Measurements from ENCODE around the gene ZNF385A. TPM values are rescaled to one million over a fixed set of nuclear protein-coding genes. Genes with fewer than 3 reads are reported as not detected.

ZNF385A gene
- total and polyA plus RNA-seq, 5 donors = 6.0 to 17.0 (median 8.3) TPM

- H3K4me1 ChIP-seq (ENCODE audit: control insufficient read depth, insufficient read depth, low read length) = peaks cover 5% of the 10 kb centered on the region
- peak overlapping the region; percentile 42 for H3K27ac ChIP-seq (ENCODE audit: low read length)
- DNase-seq = peak; percentile 77 to 92 (median 90)
- H3K27me3 ChIP-seq (ENCODE audit: control insufficient read depth, insufficient read depth) = no peaks in the 10 kb centered on the region
- 12% methylated on average over 49 of the region's 49 CpGs for WGBS
- intact Hi-C loops (cut with DNase I) = no loop called here
- peak; percentile 87 to 92 for ATAC-seq
- no peaks in the 10 kb centered on the region for H3K9me3 ChIP-seq (ENCODE audit: control insufficient read depth, low read length)
- H3K4me3 ChIP-seq (ENCODE audit: low read length) = peak overlapping the region; percentile 56
Observed at GRCh38 chr12:54378796-54379397, 5.6 kb downstream of the ZNF385A start.

GRCh38 chr12:54377797-54378515 lies 6.6 kb downstream of the ZNF385A start:
- ATAC-seq (no peak), DNase-seq (no peak)
- H3K9me3 ChIP-seq (ENCODE audit: control insufficient read depth, low read length) = no peaks in the 10 kb centered on the region
- H3K4me3 ChIP-seq (ENCODE audit: low read length) = no peak overlapping the region
- H3K4me1 ChIP-seq (ENCODE audit: control insufficient read depth, insufficient read depth, low read length) = peaks cover 5% of the 10 kb centered on the region
- H3K27me3 ChIP-seq (ENCODE audit: control insufficient read depth, insufficient read depth) = no peaks in the 10 kb centered on the region
- peak overlapping the region; percentile 31 for H3K27ac ChIP-seq (ENCODE audit: low read length)
- intact Hi-C loops (cut with DNase I) = no loop called here
- 81% methylated on average over 6 of the region's 6 CpGs for WGBS

GRCh38 chr12:54377007-54377406 lies 7.5 kb downstream of the ZNF385A start:
- Histone ChIP-seq H3K27ac (ENCODE audit: low read length) (peak overlapping the region; percentile 53), H3K9me3 (ENCODE audit: control insufficient read depth, low read length) (no peaks in the 10 kb centered on the region), H3K4me1 (ENCODE audit: control insufficient read depth, insufficient read depth, low read length) (peaks cover 6% of the 10 kb centered on the region), H3K4me3 (ENCODE audit: low read length) (no peak overlapping the region), H3K27me3 (ENCODE audit: control insufficient read depth, insufficient read depth) (no peaks in the 10 kb centered on the region)
- ATAC-seq (no peak), DNase-seq (no peak)
- intact Hi-C loops (cut with DNase I) = no loop called here
- 58% methylated on average over 2 of the region's 2 CpGs for WGBS

GRCh38 chr12:54376596-54376995 lies 7.9 kb downstream of the ZNF385A start:
- Histone ChIP-seq H3K27me3 (ENCODE audit: control insufficient read depth, insufficient read depth) (no peaks in the 10 kb centered on the region), H3K4me1 (ENCODE audit: control insufficient read depth, insufficient read depth, low read length) (peaks cover 9% of the 10 kb centered on the region), H3K9me3 (ENCODE audit: control insufficient read depth, low read length) (no peaks in the 10 kb centered on the region), H3K27ac (ENCODE audit: low read length) (peak overlapping the region; percentile 53), H3K4me3 (ENCODE audit: low read length) (no peak overlapping the region)
- whole genome bisulfite sequencing = 57% methylated on average over 4 of the region's 4 CpGs
- DNase-seq (peak in 2 of 3 donors; percentile 67 to 68), ATAC-seq (peak in 1 of 2 donors; percentile 9)
- intact Hi-C loops (cut with DNase I) = no loop called here

GRCh38 chr12:54375259-54375579 lies 9.3 kb downstream of the ZNF385A start:
- WGBS = 42% methylated on average over 2 of the region's 2 CpGs
- ATAC-seq = no peak
- Histone ChIP-seq H3K27me3 (ENCODE audit: control insufficient read depth, insufficient read depth) (no peaks in the 10 kb centered on the region), H3K4me3 (ENCODE audit: low read length) (no peak overlapping the region), H3K9me3 (ENCODE audit: control insufficient read depth, low read length) (no peaks in the 10 kb centered on the region), H3K4me1 (ENCODE audit: control insufficient read depth, insufficient read depth, low read length) (peaks cover 9% of the 10 kb centered on the region), H3K27ac (ENCODE audit: low read length) (peak overlapping the region; percentile 40)
- peak in 2 of 3 donors; percentile 54 for DNase-seq
- intact Hi-C loops (cut with DNase I) = no loop called here

GRCh38 chr12:54374562-54375258 lies 9.8 kb downstream of the ZNF385A start:
- no peaks in the 10 kb centered on the region for H3K9me3 ChIP-seq (ENCODE audit: control insufficient read depth, low read length)
- H3K27ac ChIP-seq (ENCODE audit: low read length) = peak overlapping the region; percentile 40
- ATAC-seq (no peak), DNase-seq (peak; percentile 55 to 84 (median 67))
- H3K4me3 ChIP-seq (ENCODE audit: low read length) = no peak overlapping the region
- intact Hi-C loops (cut with DNase I) = no loop called here
- no peaks in the 10 kb centered on the region for H3K27me3 ChIP-seq (ENCODE audit: control insufficient read depth, insufficient read depth)
- WGBS = 39% methylated on average over 2 of the region's 2 CpGs
- H3K4me1 ChIP-seq (ENCODE audit: control insufficient read depth, insufficient read depth, low read length) = peaks cover 9% of the 10 kb centered on the region

- ATAC-seq (no peak), DNase-seq (peak in 2 of 3 donors; percentile 41)
- intact Hi-C loops (cut with DNase I) = no loop called here
- H3K4me1 ChIP-seq (ENCODE audit: control insufficient read depth, insufficient read depth, low read length) = peaks cover 9% of the 10 kb centered on the region
- no peaks in the 10 kb centered on the region for H3K9me3 ChIP-seq (ENCODE audit: control insufficient read depth, low read length)
- H3K4me3 ChIP-seq (ENCODE audit: low read length) = no peak overlapping the region
- no peak overlapping the region for H3K27ac ChIP-seq (ENCODE audit: low read length)
- no peaks in the 10 kb centered on the region for H3K27me3 ChIP-seq (ENCODE audit: control insufficient read depth, insufficient read depth)
- WGBS = 94% methylated on average over 10 of the region's 10 CpGs
Observed at GRCh38 chr12:54373649-54374561, 10.6 kb downstream of the ZNF385A start.

- DNase-seq (peak; percentile 61 to 81 (median 68)), ATAC-seq (no peak)
- Histone ChIP-seq H3K27ac (ENCODE audit: low read length) (peak overlapping the region; percentile 72), H3K27me3 (ENCODE audit: control insufficient read depth, insufficient read depth) (no peaks in the 10 kb centered on the region), H3K4me1 (ENCODE audit: control insufficient read depth, insufficient read depth, low read length) (peaks cover 6% of the 10 kb centered on the region), H3K9me3 (ENCODE audit: control insufficient read depth, low read length) (no peaks in the 10 kb centered on the region), H3K4me3 (ENCODE audit: low read length) (no peak overlapping the region)
- WGBS = 47% methylated on average over 8 of the region's 8 CpGs
- intact Hi-C loops (cut with DNase I) = no loop called here
Observed at GRCh38 chr12:54372113-54372806, 12.3 kb downstream of the ZNF385A start.

GRCh38 chr12:54371328-54372112 lies 13.0 kb downstream of the ZNF385A start:
- peak overlapping the region; percentile 72 for H3K27ac ChIP-seq (ENCODE audit: low read length)
- WGBS = 35% methylated on average over 5 of the region's 5 CpGs
- DNase-seq (peak; percentile 89 to 94 (median 91)), ATAC-seq (peak; percentile 18 to 24)
- H3K27me3 ChIP-seq (ENCODE audit: control insufficient read depth, insufficient read depth) = no peaks in the 10 kb centered on the region
- no peak overlapping the region for H3K4me3 ChIP-seq (ENCODE audit: low read length)
- intact Hi-C loops (cut with DNase I) = no loop called here
- H3K9me3 ChIP-seq (ENCODE audit: control insufficient read depth, low read length) = no peaks in the 10 kb centered on the region
- peaks cover 4% of the 10 kb centered on the region for H3K4me1 ChIP-seq (ENCODE audit: control insufficient read depth, insufficient read depth, low read length)
